ENCODE measurements around the gene ITPK1. TPM values are rescaled to one million over a fixed set of nuclear protein-coding genes. Genes with fewer than 3 reads are reported as not detected.

Gene ITPK1
- total and polyA plus RNA-seq, 8 donors: 17.8 to 46.3 (median 28.9) TPM

DNA sequence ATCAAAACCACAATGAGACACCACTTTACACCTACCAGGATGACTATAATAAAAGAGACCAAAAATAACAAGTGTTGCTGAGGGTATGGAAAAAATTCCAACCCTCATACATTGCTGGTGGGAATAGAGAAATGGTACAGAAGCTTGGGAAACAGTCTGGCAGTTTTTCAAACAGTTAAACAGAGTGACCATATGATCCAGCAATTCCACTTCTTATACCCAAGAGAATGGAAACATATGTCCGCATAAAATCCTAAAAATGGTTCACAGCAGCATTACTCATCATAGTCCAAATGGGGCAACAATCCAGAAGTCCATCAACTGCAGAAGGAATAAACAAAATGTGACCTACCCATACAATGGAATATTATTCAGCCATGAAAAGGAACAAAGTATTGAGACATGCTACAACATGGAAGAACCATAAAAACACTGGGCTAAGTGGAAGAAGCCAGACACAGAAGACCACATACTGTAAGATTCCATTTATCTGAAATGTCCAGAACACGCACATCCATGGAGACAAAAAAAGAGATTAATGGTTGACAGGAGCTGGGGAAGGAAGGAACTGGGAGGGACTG lies 148.3 kb downstream of the ITPK1 start:
- TF ChIP-seq, protein P1, sequence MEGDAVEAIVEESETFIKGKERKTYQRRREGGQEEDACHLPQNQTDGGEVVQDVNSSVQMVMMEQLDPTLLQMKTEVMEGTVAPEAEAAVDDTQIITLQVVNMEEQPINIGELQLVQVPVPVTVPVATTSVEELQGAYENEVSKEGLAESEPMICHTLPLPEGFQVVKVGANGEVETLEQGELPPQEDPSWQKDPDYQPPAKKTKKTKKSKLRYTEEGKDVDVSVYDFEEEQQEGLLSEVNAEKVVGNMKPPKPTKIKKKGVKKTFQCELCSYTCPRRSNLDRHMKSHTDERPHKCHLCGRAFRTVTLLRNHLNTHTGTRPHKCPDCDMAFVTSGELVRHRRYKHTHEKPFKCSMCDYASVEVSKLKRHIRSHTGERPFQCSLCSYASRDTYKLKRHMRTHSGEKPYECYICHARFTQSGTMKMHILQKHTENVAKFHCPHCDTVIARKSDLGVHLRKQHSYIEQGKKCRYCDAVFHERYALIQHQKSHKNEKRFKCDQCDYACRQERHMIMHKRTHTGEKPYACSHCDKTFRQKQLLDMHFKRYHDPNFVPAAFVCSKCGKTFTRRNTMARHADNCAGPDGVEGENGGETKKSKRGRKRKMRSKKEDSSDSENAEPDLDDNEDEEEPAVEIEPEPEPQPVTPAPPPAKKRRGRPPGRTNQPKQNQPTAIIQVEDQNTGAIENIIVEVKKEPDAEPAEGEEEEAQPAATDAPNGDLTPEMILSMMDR (IDR thresholded peaks at IDR 0.05): no peak
- no peak for TF ChIP-seq POLR2A (IDR thresholded peaks at IDR 0.05)
- WGBS, 5 donors: 91 to 100% (median 97%) methylated on average over 2 of the region's 2 CpGs

DNA sequence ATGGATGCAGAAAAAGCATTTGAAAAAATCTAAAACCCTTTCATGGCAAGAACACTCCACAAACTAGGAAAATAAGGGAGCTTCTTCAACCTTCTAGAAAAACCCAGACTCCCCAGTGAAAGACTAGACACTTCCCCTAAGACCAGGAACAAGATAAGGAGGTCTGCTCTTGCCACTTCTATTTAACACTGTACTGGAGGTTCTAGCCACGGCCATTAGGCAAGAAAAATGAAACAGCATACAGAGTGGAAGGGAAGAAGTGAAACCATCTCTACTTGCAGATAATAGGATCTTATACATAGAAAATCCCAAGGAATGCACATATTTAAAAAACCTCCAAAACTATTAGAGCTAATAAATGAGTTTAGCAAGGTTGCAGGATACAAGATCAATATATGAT lies 150.4 kb downstream of the ITPK1 start:
- Histone ChIP-seq H3K27me3 (no peaks in the 10 kb centered on the region), H3K4me3 (no peak overlapping the region), H3K9me3 (no peaks in the 10 kb centered on the region), H3K4me1 (peaks cover 13 to 34% (median 21%) of the 10 kb centered on the region in 4 donors), H3K36me3 (peaks cover 0 to 25% (median 21%) of the 10 kb centered on the region in 4 donors), H3K27ac (peak overlapping the region in 1 of 5 donors; percentile 78)
- TF ChIP-seq, protein P1 (IDR thresholded peaks at IDR 0.05): no peak
- TF ChIP-seq POLR2AphosphoS5 (IDR thresholded peaks at IDR 0.05): no peak
- TF ChIP-seq POLR2A (IDR thresholded peaks at IDR 0.05): no peak
- no peak for TF ChIP-seq EP300 (IDR thresholded peaks at IDR 0.05)
- intact Hi-C loops (cut with DNase I; ENCODE audit: low total_unique reads): no loop called here
- DNase-seq: no peak
- 67 to 94% (median 88%) methylated on average over 1 of the region's 1 CpG for WGBS, 5 donors

More for the DNA sequence above, 148.3 kb downstream of the ITPK1 start:
- Histone ChIP-seq H3K36me3 (peaks cover 0 to 4% (median 2%) of the 10 kb centered on the region in 4 donors), H3K27me3 (no peaks in the 10 kb centered on the region), H3K27ac (no peak overlapping the region), H3K9me3 (no peaks in the 10 kb centered on the region), H3K4me3 (no peak overlapping the region), H3K4me1 (peaks cover 13 to 30% (median 21%) of the 10 kb centered on the region in 4 donors)
- no peak for DNase-seq
- intact Hi-C loops (cut with DNase I; ENCODE audit: low total_unique reads): no loop called here

DNA sequence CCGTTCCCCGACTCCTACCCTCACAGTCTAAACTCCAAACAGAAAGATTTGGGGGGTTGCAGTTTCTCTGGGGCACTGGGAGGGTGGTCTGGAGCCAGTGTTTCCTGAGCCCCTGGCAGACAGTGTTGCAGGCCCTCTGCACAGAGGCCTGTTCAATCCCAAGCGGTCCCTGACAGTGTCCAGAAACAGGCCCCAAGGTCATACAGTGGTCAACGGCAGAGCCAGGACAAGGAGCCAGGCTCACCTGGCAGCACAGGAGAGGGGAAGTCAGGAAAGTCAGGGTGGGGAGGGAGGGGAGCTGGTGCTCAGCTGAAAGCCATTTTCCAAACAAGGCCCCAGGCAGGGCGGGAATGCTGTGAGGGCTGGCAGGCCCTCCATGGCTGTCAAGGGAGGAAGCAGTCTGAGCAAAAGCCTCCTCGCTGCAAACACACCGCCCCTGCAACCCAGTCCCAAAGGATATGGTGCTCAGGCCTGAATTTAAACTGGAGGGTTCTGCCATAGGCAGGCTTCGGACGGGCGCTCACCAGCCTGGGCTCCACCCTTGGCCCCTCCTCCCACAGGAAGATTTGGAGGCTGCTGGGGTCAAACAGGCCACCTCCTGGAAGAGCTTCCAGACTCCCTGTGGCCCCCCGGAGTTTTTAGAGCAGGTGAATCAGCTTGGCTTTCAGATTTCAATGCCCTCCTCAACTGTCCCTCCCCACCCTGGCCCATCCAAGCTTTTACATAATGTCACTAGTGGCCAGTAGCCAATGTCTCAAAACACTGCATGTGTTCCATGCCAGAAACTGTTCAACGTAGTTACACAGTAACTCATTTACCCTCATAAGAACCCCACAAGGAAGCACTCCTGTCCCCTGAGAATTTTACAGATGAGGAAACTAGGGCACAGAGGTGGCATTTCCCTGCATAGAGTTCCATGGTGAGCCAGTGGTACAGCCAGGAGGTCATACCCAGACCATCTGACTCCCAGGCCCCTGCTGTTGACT lies 151.3 kb downstream of the ITPK1 start:
- Histone ChIP-seq H3K27me3 (no peaks in the 10 kb centered on the region), H3K4me3 (no peak overlapping the region), H3K27ac (peak overlapping the region in 3 of 5 donors; percentile 17 to 78 (median 47)), H3K4me1 (peaks cover 13 to 37% (median 21%) of the 10 kb centered on the region in 4 donors), H3K9me3 (no peaks in the 10 kb centered on the region), H3K36me3 (peaks cover 0 to 33% (median 26%) of the 10 kb centered on the region in 4 donors)
- TF ChIP-seq, protein P1 (IDR thresholded peaks at IDR 0.05): no peak
- no peak for TF ChIP-seq POLR2A (IDR thresholded peaks at IDR 0.05)
- no peak for TF ChIP-seq EP300 (IDR thresholded peaks at IDR 0.05)
- TF ChIP-seq POLR2AphosphoS5 (IDR thresholded peaks at IDR 0.05): no peak
- WGBS, 5 donors: 67 to 76% (median 72%) methylated on average over 9 to 12 of the region's 12 CpGs
- no peak for DNase-seq
- intact Hi-C loops (cut with DNase I; ENCODE audit: low total_unique reads): no loop called here

DNA sequence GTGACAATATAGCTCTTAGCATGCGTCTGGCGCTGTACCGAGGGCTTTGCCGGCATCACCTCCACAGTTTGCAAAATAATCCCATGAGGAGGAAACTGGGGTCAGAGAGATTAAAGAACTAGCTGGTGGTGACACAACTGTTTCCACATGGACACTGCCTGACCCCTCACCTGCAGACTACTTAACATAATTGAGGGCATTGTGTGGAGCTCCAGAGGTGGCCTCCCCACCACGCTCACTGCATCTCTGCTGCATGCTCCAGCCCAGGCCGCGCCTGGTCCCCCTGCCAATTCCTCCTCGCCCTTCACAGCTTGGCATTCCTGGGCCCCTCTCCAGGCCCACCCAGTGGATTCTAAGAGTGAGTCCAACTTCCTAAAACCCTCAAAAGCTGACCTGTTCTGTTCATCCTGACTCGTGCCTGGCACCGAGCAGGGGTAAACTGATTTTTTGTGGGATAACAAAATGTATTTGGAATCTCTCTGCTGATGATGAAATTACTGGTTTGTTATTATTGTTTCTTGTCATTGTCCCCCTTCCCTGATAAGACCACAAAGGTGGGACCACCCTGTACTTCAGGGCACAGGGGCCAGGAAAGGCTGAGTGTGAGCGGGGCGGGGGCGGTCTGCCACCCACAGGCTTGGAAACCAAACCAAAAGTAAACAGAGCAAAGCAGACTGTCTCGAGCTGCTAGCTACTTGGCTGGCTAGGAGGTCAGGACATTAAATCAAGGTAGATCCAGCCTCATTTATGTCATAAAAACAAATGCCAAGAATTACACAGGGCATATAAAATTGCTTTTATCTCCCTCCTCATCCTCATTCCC lies 152.2 kb downstream of the ITPK1 start:
- peak overlapping the region in 3 of 5 donors; percentile 17 to 78 (median 47) for H3K27ac ChIP-seq
- peaks cover 13 to 42% (median 21%) of the 10 kb centered on the region in 4 donors for H3K4me1 ChIP-seq

More for the DNA sequence above, 152.2 kb downstream of the ITPK1 start:
- intact Hi-C loops (cut with DNase I; ENCODE audit: low total_unique reads): no loop called here
- no peak for TF ChIP-seq POLR2AphosphoS5 (IDR thresholded peaks at IDR 0.05)
- TF ChIP-seq EP300 (IDR thresholded peaks at IDR 0.05): no peak
- TF ChIP-seq, protein P1 (IDR thresholded peaks at IDR 0.05): no peak
- TF ChIP-seq POLR2A (IDR thresholded peaks at IDR 0.05): no peak
- no peaks in the 10 kb centered on the region for H3K27me3 ChIP-seq
- 61 to 74% (median 69%) methylated on average over 14 of the region's 14 CpGs for WGBS, 5 donors
- H3K36me3 ChIP-seq: peaks cover 3 to 42% (median 35%) of the 10 kb centered on the region in 4 donors
- no peak overlapping the region for H3K4me3 ChIP-seq
- no peak for DNase-seq
- H3K9me3 ChIP-seq: no peaks in the 10 kb centered on the region

Measured in stomach (tissue), 9 donors.